Epithelial cell of esophagus (primary cell): ENCODE data around the gene COX7B2.

ENCODE experiments used
- DNase-seq: peaks from one replicate; pipeline ENCODE4 v3.0.0; 2010; ENCODE audit warnings: low read depth
- H3K4me3 ChIP-seq: 2 replicates; pipeline ENCODE4 v1.5.1; 2011; ENCODE audit warnings: mild to moderate bottlenecking, low read length, control low read depth
- TF ChIP-seq, protein P1 (sequence below): IDR thresholded peaks from 2 replicates; pipeline ENCODE4 v1.5.1; 2011; ENCODE audit warnings: low read depth, mild to moderate bottlenecking, low read length, control low read depth, inconsistent platforms; ENCODE audit not compliant: insufficient read depth; ENCODE audit errors: missing control alignments

The COX7B2 gene

DNA sequence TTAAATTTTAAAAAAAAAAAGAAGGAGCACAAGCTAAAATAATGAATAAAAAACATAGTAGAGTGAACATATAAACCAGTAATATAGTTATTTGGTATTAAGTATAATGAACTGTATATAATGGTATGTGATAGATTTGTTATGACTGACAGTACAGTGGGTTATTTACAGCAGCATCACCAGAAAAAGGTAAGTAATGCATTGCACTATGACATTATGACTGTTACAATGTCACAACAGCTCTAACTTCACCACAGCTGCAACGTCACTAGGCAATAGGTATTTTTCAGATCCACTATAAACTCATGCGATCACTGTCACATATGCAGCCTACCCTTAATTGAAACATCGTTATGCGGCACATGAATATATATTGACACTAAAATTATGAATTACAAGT, 72.5 kb downstream of the COX7B2 start:
- no peak for DNase-seq
- TF ChIP-seq, protein P1, sequence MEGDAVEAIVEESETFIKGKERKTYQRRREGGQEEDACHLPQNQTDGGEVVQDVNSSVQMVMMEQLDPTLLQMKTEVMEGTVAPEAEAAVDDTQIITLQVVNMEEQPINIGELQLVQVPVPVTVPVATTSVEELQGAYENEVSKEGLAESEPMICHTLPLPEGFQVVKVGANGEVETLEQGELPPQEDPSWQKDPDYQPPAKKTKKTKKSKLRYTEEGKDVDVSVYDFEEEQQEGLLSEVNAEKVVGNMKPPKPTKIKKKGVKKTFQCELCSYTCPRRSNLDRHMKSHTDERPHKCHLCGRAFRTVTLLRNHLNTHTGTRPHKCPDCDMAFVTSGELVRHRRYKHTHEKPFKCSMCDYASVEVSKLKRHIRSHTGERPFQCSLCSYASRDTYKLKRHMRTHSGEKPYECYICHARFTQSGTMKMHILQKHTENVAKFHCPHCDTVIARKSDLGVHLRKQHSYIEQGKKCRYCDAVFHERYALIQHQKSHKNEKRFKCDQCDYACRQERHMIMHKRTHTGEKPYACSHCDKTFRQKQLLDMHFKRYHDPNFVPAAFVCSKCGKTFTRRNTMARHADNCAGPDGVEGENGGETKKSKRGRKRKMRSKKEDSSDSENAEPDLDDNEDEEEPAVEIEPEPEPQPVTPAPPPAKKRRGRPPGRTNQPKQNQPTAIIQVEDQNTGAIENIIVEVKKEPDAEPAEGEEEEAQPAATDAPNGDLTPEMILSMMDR: no peak
- no peak overlapping the region for H3K4me3 ChIP-seq

DNA sequence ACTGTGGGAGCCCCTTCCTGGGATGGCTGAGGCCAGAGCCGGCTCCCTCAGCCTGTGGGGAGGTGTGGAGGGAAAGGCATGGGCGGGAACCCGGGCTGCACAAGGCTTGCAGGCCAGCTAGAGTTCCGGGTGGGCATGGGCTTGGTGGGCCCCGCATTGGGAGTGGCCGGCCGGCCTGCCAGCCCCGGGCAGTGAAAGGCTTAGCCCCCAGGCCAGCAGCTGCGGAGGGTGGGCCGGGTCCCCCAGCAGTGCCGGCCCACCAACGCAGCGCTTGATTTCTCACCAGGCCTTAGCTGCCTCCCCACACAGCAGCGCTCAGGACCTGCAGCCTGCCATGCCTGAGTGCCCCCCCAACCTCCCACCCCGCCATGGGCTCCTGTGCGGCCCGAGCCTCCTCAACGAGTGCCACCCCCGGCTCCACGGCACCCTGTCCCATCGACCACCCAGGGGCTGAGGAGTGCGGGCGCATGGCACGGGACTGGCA, 78.0 kb downstream of the COX7B2 start:
- TF ChIP-seq, protein P1: no peak
- DNase-seq: no peak
- H3K4me3 ChIP-seq: no peak overlapping the region

DNA sequence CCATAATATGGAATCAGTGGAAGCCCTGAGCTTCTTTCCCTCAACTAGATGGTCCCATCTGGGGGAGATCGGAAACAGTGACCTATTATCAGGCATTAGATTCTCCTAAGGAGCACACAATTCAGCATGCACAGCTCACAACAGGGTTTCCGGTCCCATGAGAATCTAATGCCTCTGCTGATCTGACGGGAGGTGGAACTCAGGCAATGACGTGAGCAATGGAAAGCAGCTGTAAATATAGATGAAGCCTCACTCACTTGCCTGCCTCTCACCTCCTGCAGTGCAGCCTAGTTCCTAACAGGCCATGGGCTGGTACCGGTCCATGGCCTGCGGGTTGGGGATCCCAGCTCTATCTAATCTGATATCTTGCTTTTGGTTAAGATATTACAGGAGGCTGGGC, 88.9 kb downstream of the COX7B2 start:
- DNase-seq: no peak
- no peak overlapping the region for H3K4me3 ChIP-seq
- TF ChIP-seq, protein P1: no peak

DNA sequence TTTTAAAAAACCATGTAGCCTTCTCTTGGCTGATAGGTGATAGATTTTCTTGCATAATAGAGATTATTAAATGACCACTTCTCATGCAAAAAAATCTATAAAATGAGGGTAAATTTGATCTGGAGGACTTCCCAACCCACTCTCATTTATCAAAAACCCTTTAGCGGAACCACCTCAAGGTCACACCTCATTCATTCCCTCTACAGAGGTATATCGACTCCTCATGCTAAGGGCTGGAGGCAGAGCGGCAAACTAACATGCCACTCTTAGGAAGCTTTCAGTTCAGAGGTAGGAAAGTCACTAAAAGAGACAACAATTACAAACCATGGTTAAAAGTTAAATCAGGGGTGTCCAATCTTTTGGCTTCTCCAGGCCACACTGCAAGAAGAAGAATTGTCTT, 90.0 kb downstream of the COX7B2 start:
- H3K4me3 ChIP-seq: no peak overlapping the region
- TF ChIP-seq, protein P1: no peak
- no peak for DNase-seq

DNA sequence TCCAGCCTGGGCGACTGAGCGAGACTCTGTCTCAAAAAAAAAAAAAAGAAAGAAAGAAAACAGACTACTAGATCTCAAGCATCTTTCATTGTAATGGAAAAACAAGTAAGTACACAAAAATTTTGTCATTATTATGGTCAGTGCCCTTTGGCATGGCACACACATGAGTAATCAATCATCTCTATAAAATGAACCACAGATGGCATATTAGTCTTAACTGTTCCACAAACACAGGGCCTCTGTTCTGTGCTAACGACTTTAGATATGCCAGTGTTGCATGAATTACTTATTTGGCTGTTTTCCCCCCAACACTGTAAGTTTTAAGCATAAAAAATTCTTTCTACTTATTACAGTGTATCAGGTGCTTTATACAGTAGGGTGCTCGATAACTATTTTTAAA, 90.4 kb downstream of the COX7B2 start:
- TF ChIP-seq, protein P1: no peak
- H3K4me3 ChIP-seq: no peak overlapping the region
- no peak for DNase-seq

DNA sequence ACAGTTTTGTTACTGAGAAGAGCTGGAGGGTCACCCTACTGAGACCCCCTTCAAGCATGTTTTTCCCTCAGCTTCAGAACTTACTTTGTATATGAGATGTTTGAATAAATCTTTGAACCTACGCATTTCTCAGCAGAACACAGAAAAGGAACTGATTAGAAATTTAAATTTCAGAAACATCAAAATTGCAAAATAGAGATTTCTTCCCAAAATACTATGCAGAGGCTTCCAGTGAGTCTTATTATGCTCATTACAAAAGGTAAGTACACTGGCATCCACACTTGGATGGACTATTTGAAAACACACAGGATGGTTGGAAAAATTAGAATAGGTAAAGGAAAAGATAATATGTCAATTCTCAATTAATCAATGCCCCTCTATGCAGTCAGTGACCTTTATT, 91.2 kb downstream of the COX7B2 start:
- no peak for DNase-seq
- no peak overlapping the region for H3K4me3 ChIP-seq
- TF ChIP-seq, protein P1: no peak

DNA sequence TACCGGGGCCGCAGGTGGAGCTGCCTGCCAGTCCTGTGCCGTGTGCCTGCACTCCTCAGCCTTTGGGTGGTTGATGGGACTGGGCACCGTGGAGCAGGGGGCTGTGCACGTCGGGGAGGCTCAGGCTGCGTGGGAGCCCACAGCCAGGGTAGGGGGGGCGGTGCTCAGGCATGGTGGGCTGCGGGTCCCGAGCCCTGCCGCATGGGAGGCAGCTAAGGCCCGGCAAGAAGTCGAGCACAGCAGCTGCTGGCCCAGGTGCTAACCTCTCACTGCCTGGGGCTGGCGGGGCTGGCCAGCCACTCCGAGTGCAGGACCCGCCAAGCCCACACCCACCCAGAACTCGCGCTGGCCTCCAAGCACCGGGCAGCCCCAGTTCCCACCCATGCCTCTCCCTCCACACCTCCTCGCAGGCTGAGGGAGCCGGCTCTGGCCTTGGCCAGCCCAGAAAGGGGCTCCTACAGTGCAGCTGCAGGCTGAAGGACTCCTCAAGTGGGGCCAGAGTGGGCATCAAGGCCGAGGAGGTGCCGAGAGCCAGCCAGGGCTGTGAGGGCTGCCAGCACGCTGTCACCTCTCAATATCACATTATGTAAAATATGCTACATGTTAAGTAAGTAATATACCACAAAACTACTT, 104.1 kb downstream of the COX7B2 start:
- TF ChIP-seq, protein P1: no peak
- no peak for DNase-seq
- H3K4me3 ChIP-seq: no peak overlapping the region
